ENCODE results near the gene RHAG.
"Not testable (repeated sequence)": the region's sequence is repeated elsewhere in the genome, so short reads cannot be mapped to it uniquely, and the experiment has no call there.

RHAG gene

GRCh38 chr6:49636713-49637349 lies at the start of gene RHAG:
Gene RHAG (minus strand): TSS chr6:49636839. CDS start chr6:49636812, 27 bp downstream.
- Mint-ChIP-seq H3K27me3 (no peaks in the 10 kb centered on the region), H3K4me3 (no peak within 1 kb of the TSS), H3K27ac (no peak within 1 kb of the TSS), H3K36me3 (no peaks in the 10 kb centered on the region), H3K4me1 (no peaks in the 10 kb centered on the region), H3K9me3 (no peaks in the 10 kb centered on the region)
- ATAC-seq: no peak

GRCh38 chr6:49676671-49677281 lies 40.1 kb upstream of the RHAG start:
- Mint-ChIP-seq H3K4me1 (no peaks in the 10 kb centered on the region), H3K9me3 (peaks cover 8% of the 10 kb centered on the region), H3K27ac (no peak overlapping the region), H3K4me3 (no peak overlapping the region), H3K27me3 (no peaks in the 10 kb centered on the region), H3K36me3 (no peaks in the 10 kb centered on the region)
- ATAC-seq: no peak

- Mint-ChIP-seq H3K4me1 (no peaks in the 10 kb centered on the region), H3K27me3 (no peaks in the 10 kb centered on the region), H3K4me3 (no peak overlapping the region), H3K27ac (no peak overlapping the region), H3K36me3 (no peaks in the 10 kb centered on the region), H3K9me3 (peaks cover 12% of the 10 kb centered on the region)
- no peak for ATAC-seq
These were observed 39.2 kb upstream of the RHAG start for GRCh38 chr6:49675816-49676215.

- H3K36me3 Mint-ChIP-seq: no peaks in the 10 kb centered on the region
- peaks cover 22% of the 10 kb centered on the region for H3K9me3 Mint-ChIP-seq
- H3K4me1 Mint-ChIP-seq: no peaks in the 10 kb centered on the region
- no peak overlapping the region for H3K27ac Mint-ChIP-seq
- no peaks in the 10 kb centered on the region for H3K27me3 Mint-ChIP-seq
- ATAC-seq: no peak
- no peak overlapping the region for H3K4me3 Mint-ChIP-seq
These were observed 31.5 kb upstream of the RHAG start for GRCh38 chr6:49668083-49668511.

- H3K27ac Mint-ChIP-seq: no peak overlapping the region
- H3K4me3 Mint-ChIP-seq: no peak overlapping the region
- H3K36me3 Mint-ChIP-seq: no peaks in the 10 kb centered on the region
- H3K27me3 Mint-ChIP-seq: no peaks in the 10 kb centered on the region
- no peak for ATAC-seq
- H3K4me1 Mint-ChIP-seq: no peaks in the 10 kb centered on the region
- H3K9me3 Mint-ChIP-seq: peaks cover 21% of the 10 kb centered on the region
These were observed 30.5 kb upstream of the RHAG start for GRCh38 chr6:49666930-49667757.

GRCh38 chr6:49666480-49666879 lies 29.8 kb upstream of the RHAG start:
- ATAC-seq: no peak
- no peak overlapping the region for H3K4me3 Mint-ChIP-seq
- H3K27ac Mint-ChIP-seq: no peak overlapping the region
- no peaks in the 10 kb centered on the region for H3K36me3 Mint-ChIP-seq
- no peaks in the 10 kb centered on the region for H3K4me1 Mint-ChIP-seq
- peaks cover 16% of the 10 kb centered on the region for H3K9me3 Mint-ChIP-seq
- H3K27me3 Mint-ChIP-seq: no peaks in the 10 kb centered on the region

- ATAC-seq: no peak
- Mint-ChIP-seq H3K27me3 (no peaks in the 10 kb centered on the region), H3K36me3 (no peaks in the 10 kb centered on the region), H3K9me3 (peaks cover 7% of the 10 kb centered on the region), H3K4me3 (no peak overlapping the region), H3K4me1 (no peaks in the 10 kb centered on the region), H3K27ac (no peak overlapping the region)
These were observed 28.2 kb upstream of the RHAG start for GRCh38 chr6:49664817-49665216.

- not testable (repeated sequence) for H3K9me3 Mint-ChIP-seq, H3K4me1 Mint-ChIP-seq, ATAC-seq, H3K27me3 Mint-ChIP-seq, H3K27ac Mint-ChIP-seq, H3K4me3 Mint-ChIP-seq, H3K36me3 Mint-ChIP-seq
These were observed 27.4 kb upstream of the RHAG start for GRCh38 chr6:49664054-49664453.

- H3K27me3 Mint-ChIP-seq: no peaks in the 10 kb centered on the region
- H3K4me3 Mint-ChIP-seq: no peak overlapping the region
- ATAC-seq: no peak
- H3K4me1 Mint-ChIP-seq: no peaks in the 10 kb centered on the region
- H3K27ac Mint-ChIP-seq: no peak overlapping the region
- peaks cover 8% of the 10 kb centered on the region for H3K9me3 Mint-ChIP-seq
- no peaks in the 10 kb centered on the region for H3K36me3 Mint-ChIP-seq
These were observed 26.2 kb upstream of the RHAG start for GRCh38 chr6:49662892-49663261.

- H3K27me3 Mint-ChIP-seq: no peaks in the 10 kb centered on the region
- no peaks in the 10 kb centered on the region for H3K36me3 Mint-ChIP-seq
- no peaks in the 10 kb centered on the region for H3K4me1 Mint-ChIP-seq
- no peak overlapping the region for H3K27ac Mint-ChIP-seq
- H3K9me3 Mint-ChIP-seq: peaks cover 8% of the 10 kb centered on the region
- H3K4me3 Mint-ChIP-seq: no peak overlapping the region
- ATAC-seq: no peak
These were observed 25.7 kb upstream of the RHAG start for GRCh38 chr6:49662231-49662891.

GRCh38 chr6:49653942-49654341 lies 17.3 kb upstream of the RHAG start:
- no peak overlapping the region for H3K4me3 Mint-ChIP-seq
- no peak for ATAC-seq
- no peaks in the 10 kb centered on the region for H3K27me3 Mint-ChIP-seq
- no peaks in the 10 kb centered on the region for H3K36me3 Mint-ChIP-seq
- H3K27ac Mint-ChIP-seq: no peak overlapping the region
- H3K9me3 Mint-ChIP-seq: peaks cover 4% of the 10 kb centered on the region
- no peaks in the 10 kb centered on the region for H3K4me1 Mint-ChIP-seq

GRCh38 chr6:49653438-49653837 lies 16.8 kb upstream of the RHAG start:
- no peaks in the 10 kb centered on the region for H3K36me3 Mint-ChIP-seq
- peaks cover 2% of the 10 kb centered on the region for H3K9me3 Mint-ChIP-seq
- no peaks in the 10 kb centered on the region for H3K27me3 Mint-ChIP-seq
- no peak overlapping the region for H3K4me3 Mint-ChIP-seq
- ATAC-seq: no peak
- no peaks in the 10 kb centered on the region for H3K4me1 Mint-ChIP-seq
- H3K27ac Mint-ChIP-seq: no peak overlapping the region

GRCh38 chr6:49651239-49651638 lies 14.6 kb upstream of the RHAG start:
- no peaks in the 10 kb centered on the region for H3K36me3 Mint-ChIP-seq
- no peak overlapping the region for H3K27ac Mint-ChIP-seq
- no peaks in the 10 kb centered on the region for H3K4me1 Mint-ChIP-seq
- no peaks in the 10 kb centered on the region for H3K27me3 Mint-ChIP-seq
- no peak overlapping the region for H3K4me3 Mint-ChIP-seq
- ATAC-seq: no peak
- peaks cover 2% of the 10 kb centered on the region for H3K9me3 Mint-ChIP-seq

GRCh38 chr6:49649988-49650387 lies 13.3 kb upstream of the RHAG start:
- Mint-ChIP-seq H3K27ac (no peak overlapping the region), H3K36me3 (no peaks in the 10 kb centered on the region), H3K9me3 (peaks cover 5% of the 10 kb centered on the region), H3K27me3 (no peaks in the 10 kb centered on the region), H3K4me3 (no peak overlapping the region), H3K4me1 (no peaks in the 10 kb centered on the region)
- ATAC-seq: no peak

- no peak overlapping the region for H3K4me3 Mint-ChIP-seq
- no peaks in the 10 kb centered on the region for H3K36me3 Mint-ChIP-seq
- no peak for ATAC-seq
- no peaks in the 10 kb centered on the region for H3K4me1 Mint-ChIP-seq
- peaks cover 5% of the 10 kb centered on the region for H3K9me3 Mint-ChIP-seq
- H3K27ac Mint-ChIP-seq: no peak overlapping the region
- H3K27me3 Mint-ChIP-seq: no peaks in the 10 kb centered on the region
These were observed 11.4 kb upstream of the RHAG start for GRCh38 chr6:49648036-49648435.
